ENCODE measurements around the gene RANBP3. TPM values are rescaled to one million over a fixed set of nuclear protein-coding genes. Genes with fewer than 3 reads are reported as not detected.

RANBP3 gene
- total RNA-seq, 1 experiment from 2014 or later, result 62.4 TPM

DNA sequence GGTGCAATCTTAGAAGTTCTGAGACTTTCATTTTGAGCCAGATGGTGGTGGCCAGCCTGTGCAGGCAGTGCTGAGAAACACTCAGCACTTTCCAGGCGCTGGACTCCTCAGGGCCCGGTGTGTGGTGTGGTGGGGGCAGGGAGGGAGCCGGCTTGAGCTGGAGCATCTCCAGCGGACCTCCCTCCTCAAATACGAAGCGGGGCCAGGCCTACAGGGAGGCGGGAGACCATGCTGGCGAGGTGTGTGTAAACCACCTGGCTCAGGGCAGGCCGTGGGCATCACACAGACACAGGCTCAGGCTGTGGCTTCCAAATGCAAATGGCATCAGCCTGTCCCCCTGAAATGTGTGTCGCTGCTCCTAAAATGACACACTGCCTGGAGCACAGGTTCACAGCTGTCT, 33.3 kb upstream of the RANBP3 start:
- H3K27me3 ChIP-seq (ENCODE audit: insufficient read depth, low read length), result no peaks in the 10 kb centered on the region
- no peaks in the 10 kb centered on the region for H3K79me2 ChIP-seq (ENCODE audit: insufficient read depth, low read length)
- no peaks in the 10 kb centered on the region for H3K4me1 ChIP-seq (ENCODE audit: control insufficient read depth in 1 of 2, insufficient read depth in 2 of 2, low read length in 2 of 2)
- no peaks in the 10 kb centered on the region for H4K20me1 ChIP-seq (ENCODE audit: insufficient read depth)
- CTCF ChIA-PET, result no interaction called here
- H3K9me2 ChIP-seq (ENCODE audit: insufficient read depth), result no peaks in the 10 kb centered on the region
- POLR2A ChIA-PET, result no interaction called here
- H2AFZ ChIP-seq (ENCODE audit: low read depth, low read length, poor library complexity, severe bottlenecking), result no peak overlapping the region
- intact Hi-C loops (cut with micrococcal nuclease), result no loop called here
- no peak for TF ChIP-seq POLR2AphosphoS5 (IDR thresholded peaks at IDR 0.05; ENCODE audit: low read depth, low read length)
- TF ChIP-seq ZNF274 (IDR thresholded peaks at IDR 0.05; ENCODE audit: low read depth, low read length), result no peak
- TF ChIP-seq TCF7L2 (IDR thresholded peaks at IDR 0.05; ENCODE audit: borderline replicate concordance, extremely low read depth, insufficient read depth, insufficient read length), result no peak
- TF ChIP-seq, protein P1, sequence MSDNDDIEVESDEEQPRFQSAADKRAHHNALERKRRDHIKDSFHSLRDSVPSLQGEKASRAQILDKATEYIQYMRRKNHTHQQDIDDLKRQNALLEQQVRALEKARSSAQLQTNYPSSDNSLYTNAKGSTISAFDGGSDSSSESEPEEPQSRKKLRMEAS (IDR thresholded peaks at IDR 0.05), result no peak
- TF ChIP-seq, protein P2, sequence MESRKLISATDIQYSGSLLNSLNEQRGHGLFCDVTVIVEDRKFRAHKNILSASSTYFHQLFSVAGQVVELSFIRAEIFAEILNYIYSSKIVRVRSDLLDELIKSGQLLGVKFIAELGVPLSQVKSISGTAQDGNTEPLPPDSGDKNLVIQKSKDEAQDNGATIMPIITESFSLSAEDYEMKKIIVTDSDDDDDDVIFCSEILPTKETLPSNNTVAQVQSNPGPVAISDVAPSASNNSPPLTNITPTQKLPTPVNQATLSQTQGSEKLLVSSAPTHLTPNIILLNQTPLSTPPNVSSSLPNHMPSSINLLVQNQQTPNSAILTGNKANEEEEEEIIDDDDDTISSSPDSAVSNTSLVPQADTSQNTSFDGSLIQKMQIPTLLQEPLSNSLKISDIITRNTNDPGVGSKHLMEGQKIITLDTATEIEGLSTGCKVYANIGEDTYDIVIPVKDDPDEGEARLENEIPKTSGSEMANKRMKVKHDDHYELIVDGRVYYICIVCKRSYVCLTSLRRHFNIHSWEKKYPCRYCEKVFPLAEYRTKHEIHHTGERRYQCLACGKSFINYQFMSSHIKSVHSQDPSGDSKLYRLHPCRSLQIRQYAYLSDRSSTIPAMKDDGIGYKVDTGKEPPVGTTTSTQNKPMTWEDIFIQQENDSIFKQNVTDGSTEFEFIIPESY (IDR thresholded peaks at IDR 0.05; ENCODE audit: extremely low read depth, insufficient replicate concordance, low read length), result no peak
- H3K4me2 ChIP-seq (ENCODE audit: low read length), result no peak overlapping the region
- no peak for ATAC-seq
- RAD21 ChIA-PET (ENCODE audit: low non-redundant PET in 1 of 2, low total read pairs in 2 of 2, uncharacterized antibody in 2 of 2, unreplicated experiment in 2 of 2), result no interaction called here
- H3K9ac ChIP-seq (ENCODE audit: low read length), result no peak overlapping the region
- no peak for DNase-seq (ENCODE audit: low read depth, low spot score)
- no peaks in the 10 kb centered on the region for H3K9me3 ChIP-seq (ENCODE audit: control insufficient read depth in 1 of 2, insufficient read depth in 1 of 2, low read depth in 1 of 2, low read length in 2 of 2)
- H3K36me3 ChIP-seq (ENCODE audit: control insufficient read depth in 1 of 2, insufficient read depth in 2 of 2, low read length in 2 of 2), result no peaks in the 10 kb centered on the region
- no peak overlapping the region for H3K27ac ChIP-seq (ENCODE audit: low read depth, low read length)
- H3K4me3 ChIP-seq (replicated peaks in 1 of 2; ENCODE audit: low read depth in 1 of 2, low read length in 2 of 2), result no peak overlapping the region
- BruUV-seq (replicated peaks), result no TSS peak

DNA sequence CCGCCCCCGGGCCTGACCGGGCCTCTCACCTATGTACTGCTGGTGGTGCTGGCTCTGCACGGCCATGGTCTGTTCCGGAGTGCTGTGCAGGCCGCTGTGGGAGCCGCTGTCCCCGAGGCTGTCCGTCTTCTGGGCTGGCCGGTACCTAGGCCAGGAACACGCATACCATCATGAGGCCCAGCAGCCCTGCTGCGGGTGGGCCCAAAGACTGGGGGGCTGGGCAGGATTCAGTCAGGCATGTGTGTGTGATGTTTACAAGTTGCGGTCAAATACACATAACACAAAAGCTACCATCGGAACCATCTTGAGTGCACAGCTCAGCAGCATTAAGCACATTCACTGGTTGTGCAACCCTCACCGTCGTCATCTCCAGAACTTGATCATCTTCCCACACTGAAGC, 32.2 kb upstream of the RANBP3 start:
- Histone ChIP-seq H3K27me3 (ENCODE audit: insufficient read depth, low read length) (no peaks in the 10 kb centered on the region), H4K20me1 (ENCODE audit: insufficient read depth) (no peaks in the 10 kb centered on the region), H3K9ac (ENCODE audit: low read length) (no peak overlapping the region), H3K79me2 (ENCODE audit: insufficient read depth, low read length) (no peaks in the 10 kb centered on the region), H3K4me1 (ENCODE audit: control insufficient read depth in 1 of 2, insufficient read depth in 2 of 2, low read length in 2 of 2) (no peaks in the 10 kb centered on the region), H3K36me3 (ENCODE audit: control insufficient read depth in 1 of 2, insufficient read depth in 2 of 2, low read length in 2 of 2) (no peaks in the 10 kb centered on the region), H3K4me2 (ENCODE audit: low read length) (no peak overlapping the region), H3K27ac (ENCODE audit: low read depth, low read length) (no peak overlapping the region), H2AFZ (ENCODE audit: low read depth, low read length, poor library complexity, severe bottlenecking) (no peak overlapping the region), H3K9me3 (ENCODE audit: control insufficient read depth in 1 of 2, insufficient read depth in 1 of 2, low read depth in 1 of 2, low read length in 2 of 2) (no peaks in the 10 kb centered on the region), H3K9me2 (ENCODE audit: insufficient read depth) (no peaks in the 10 kb centered on the region), H3K4me3 (replicated peaks in 1 of 2; ENCODE audit: low read depth in 1 of 2, low read length in 2 of 2) (no peak overlapping the region)
- intact Hi-C loops (cut with micrococcal nuclease), result no loop called here
- DNase-seq (ENCODE audit: low read depth, low spot score) (no peak), ATAC-seq (no peak)
- ChIA-PET CTCF (no interaction called here), POLR2A (no interaction called here), RAD21 (ENCODE audit: low non-redundant PET in 1 of 2, low total read pairs in 2 of 2, uncharacterized antibody in 2 of 2, unreplicated experiment in 2 of 2) (no interaction called here)
- TF ChIP-seq CBX3 (IDR thresholded peaks at IDR 0.05; ENCODE audit: low read depth) (no peak), JUND (IDR thresholded peaks at IDR 0.05) (no peak), FOSL1 (IDR thresholded peaks at IDR 0.05; ENCODE audit: low read depth) (no peak), YY1 (IDR thresholded peaks at IDR 0.05; ENCODE audit: extremely low read depth, insufficient replicate concordance, low read depth, low read length) (no peak), ELF1 (IDR thresholded peaks at IDR 0.05; ENCODE audit: borderline replicate concordance, low read depth) (no peak), EZH2phosphoT487 (IDR thresholded peaks at IDR 0.05; ENCODE audit: borderline replicate concordance) (no peak), SIN3A (IDR thresholded peaks at IDR 0.05; ENCODE audit: low read depth) (no peak)
- TF ChIP-seq, protein P1 (IDR thresholded peaks at IDR 0.05), result no peak
- BruUV-seq (replicated peaks), result no TSS peak

Data from HCT116 (cell line).